Measurements from ENCODE around the gene CNTN4. TPM values are rescaled to one million over a fixed set of nuclear protein-coding genes. Genes with fewer than 3 reads are reported as not detected.

Gene CNTN4
- total and polyA plus RNA-seq, 10 donors, result 0.20 to 4.3 (median 1.5) TPM

GRCh38 chr3:2661078-2661477 lies 562.4 kb downstream of the CNTN4 start:
- Histone ChIP-seq H3K27me3 (replicated peaks in 1 of 7) (no peaks in the 10 kb centered on the region), H3K4me1 (no peaks in the 10 kb centered on the region), H3K9me3 (no peaks in the 10 kb centered on the region), H3K4me3 (no peak overlapping the region), H3K27ac (no peak overlapping the region), H3K36me3 (no peaks in the 10 kb centered on the region)
- no peak for DNase-seq
- TF ChIP-seq POLR2AphosphoS5 (IDR thresholded peaks at IDR 0.05) (no peak), POLR2A (IDR thresholded peaks at IDR 0.05) (no peak)
- TF ChIP-seq, protein P1, sequence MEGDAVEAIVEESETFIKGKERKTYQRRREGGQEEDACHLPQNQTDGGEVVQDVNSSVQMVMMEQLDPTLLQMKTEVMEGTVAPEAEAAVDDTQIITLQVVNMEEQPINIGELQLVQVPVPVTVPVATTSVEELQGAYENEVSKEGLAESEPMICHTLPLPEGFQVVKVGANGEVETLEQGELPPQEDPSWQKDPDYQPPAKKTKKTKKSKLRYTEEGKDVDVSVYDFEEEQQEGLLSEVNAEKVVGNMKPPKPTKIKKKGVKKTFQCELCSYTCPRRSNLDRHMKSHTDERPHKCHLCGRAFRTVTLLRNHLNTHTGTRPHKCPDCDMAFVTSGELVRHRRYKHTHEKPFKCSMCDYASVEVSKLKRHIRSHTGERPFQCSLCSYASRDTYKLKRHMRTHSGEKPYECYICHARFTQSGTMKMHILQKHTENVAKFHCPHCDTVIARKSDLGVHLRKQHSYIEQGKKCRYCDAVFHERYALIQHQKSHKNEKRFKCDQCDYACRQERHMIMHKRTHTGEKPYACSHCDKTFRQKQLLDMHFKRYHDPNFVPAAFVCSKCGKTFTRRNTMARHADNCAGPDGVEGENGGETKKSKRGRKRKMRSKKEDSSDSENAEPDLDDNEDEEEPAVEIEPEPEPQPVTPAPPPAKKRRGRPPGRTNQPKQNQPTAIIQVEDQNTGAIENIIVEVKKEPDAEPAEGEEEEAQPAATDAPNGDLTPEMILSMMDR (IDR thresholded peaks at IDR 0.05 in 8 of 11, conservative IDR thresholded peaks at IDR 0.05 in 3 of 11), result no peak
- 60 to 77% (median 68%) methylated on average over 1 of the region's 1 CpG for WGBS, 5 donors
- intact Hi-C loops (cut with DNase I; ENCODE audit: low total_unique reads), result no loop called here

DNA sequence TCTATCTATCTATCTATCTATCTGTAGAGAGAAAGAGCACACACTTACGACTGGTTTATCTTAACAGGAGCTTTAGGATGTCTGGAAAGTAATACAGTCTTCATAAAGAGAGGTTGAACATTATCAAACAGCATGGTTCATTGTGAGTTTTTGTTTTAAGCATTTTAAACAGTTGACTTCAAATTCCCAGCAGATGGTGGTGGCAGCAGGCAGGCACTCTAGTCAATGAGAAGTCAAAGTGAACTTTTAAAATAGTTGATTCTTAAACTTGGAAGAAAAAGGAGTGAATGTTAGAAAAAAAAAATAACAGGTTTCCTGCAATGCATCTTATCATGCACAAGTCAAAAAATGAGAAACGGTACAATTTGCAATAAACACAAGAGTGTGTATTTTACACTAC lies 578.8 kb downstream of the CNTN4 start:
- intact Hi-C loops (cut with DNase I; ENCODE audit: low total_unique reads), result no loop called here
- Histone ChIP-seq H3K27ac (no peak overlapping the region), H3K4me1 (no peaks in the 10 kb centered on the region), H3K9me3 (peaks cover 0 to 10% (median 0%) of the 10 kb centered on the region in 8 donors), H3K4me3 (no peak overlapping the region), H3K27me3 (replicated peaks in 1 of 7) (no peaks in the 10 kb centered on the region), H3K36me3 (no peaks in the 10 kb centered on the region)
- DNase-seq, result no peak
- 68 to 81% (median 74%) methylated on average over 2 of the region's 2 CpGs for WGBS, 5 donors
- TF ChIP-seq, protein P1 (IDR thresholded peaks at IDR 0.05 in 8 of 11, conservative IDR thresholded peaks at IDR 0.05 in 3 of 11), result no peak
- TF ChIP-seq POLR2A (IDR thresholded peaks at IDR 0.05), result no peak
- no peak for TF ChIP-seq POLR2AphosphoS5 (IDR thresholded peaks at IDR 0.05)

GRCh38 chr3:2680236-2680635 lies 581.6 kb downstream of the CNTN4 start:
- no peak for DNase-seq
- no peak overlapping the region for H3K4me3 ChIP-seq
- no peaks in the 10 kb centered on the region for H3K36me3 ChIP-seq
- WGBS, 5 donors, result 76 to 85% (median 84%) methylated on average over 5 of the region's 5 CpGs
- no peaks in the 10 kb centered on the region for H3K27me3 ChIP-seq (replicated peaks in 1 of 7)
- no peaks in the 10 kb centered on the region for H3K4me1 ChIP-seq
- H3K9me3 ChIP-seq, result no peaks in the 10 kb centered on the region
- intact Hi-C loops (cut with DNase I; ENCODE audit: low total_unique reads), result no loop called here
- no peak overlapping the region for H3K27ac ChIP-seq
- TF ChIP-seq POLR2AphosphoS5 (IDR thresholded peaks at IDR 0.05), result no peak
- TF ChIP-seq, protein P1 (IDR thresholded peaks at IDR 0.05 in 8 of 11, conservative IDR thresholded peaks at IDR 0.05 in 3 of 11), result no peak
- no peak for TF ChIP-seq POLR2A (IDR thresholded peaks at IDR 0.05)

GRCh38 chr3:2684046-2684445 lies 585.4 kb downstream of the CNTN4 start:
- no peak for TF ChIP-seq POLR2AphosphoS5 (IDR thresholded peaks at IDR 0.05)
- Histone ChIP-seq H3K9me3 (no peaks in the 10 kb centered on the region), H3K27me3 (replicated peaks in 1 of 7) (no peaks in the 10 kb centered on the region), H3K36me3 (no peaks in the 10 kb centered on the region), H3K4me1 (no peaks in the 10 kb centered on the region), H3K4me3 (no peak overlapping the region), H3K27ac (no peak overlapping the region)
- no peak for DNase-seq
- intact Hi-C loops (cut with DNase I; ENCODE audit: low total_unique reads), result no loop called here

All from spleen (tissue), 11 donors.